ENCODE data around the gene KIF1A.
"Not testable (repeated sequence)": the region's sequence is repeated elsewhere in the genome, so short reads cannot be mapped to it uniquely, and the experiment has no call there.

KIF1A gene

DNA sequence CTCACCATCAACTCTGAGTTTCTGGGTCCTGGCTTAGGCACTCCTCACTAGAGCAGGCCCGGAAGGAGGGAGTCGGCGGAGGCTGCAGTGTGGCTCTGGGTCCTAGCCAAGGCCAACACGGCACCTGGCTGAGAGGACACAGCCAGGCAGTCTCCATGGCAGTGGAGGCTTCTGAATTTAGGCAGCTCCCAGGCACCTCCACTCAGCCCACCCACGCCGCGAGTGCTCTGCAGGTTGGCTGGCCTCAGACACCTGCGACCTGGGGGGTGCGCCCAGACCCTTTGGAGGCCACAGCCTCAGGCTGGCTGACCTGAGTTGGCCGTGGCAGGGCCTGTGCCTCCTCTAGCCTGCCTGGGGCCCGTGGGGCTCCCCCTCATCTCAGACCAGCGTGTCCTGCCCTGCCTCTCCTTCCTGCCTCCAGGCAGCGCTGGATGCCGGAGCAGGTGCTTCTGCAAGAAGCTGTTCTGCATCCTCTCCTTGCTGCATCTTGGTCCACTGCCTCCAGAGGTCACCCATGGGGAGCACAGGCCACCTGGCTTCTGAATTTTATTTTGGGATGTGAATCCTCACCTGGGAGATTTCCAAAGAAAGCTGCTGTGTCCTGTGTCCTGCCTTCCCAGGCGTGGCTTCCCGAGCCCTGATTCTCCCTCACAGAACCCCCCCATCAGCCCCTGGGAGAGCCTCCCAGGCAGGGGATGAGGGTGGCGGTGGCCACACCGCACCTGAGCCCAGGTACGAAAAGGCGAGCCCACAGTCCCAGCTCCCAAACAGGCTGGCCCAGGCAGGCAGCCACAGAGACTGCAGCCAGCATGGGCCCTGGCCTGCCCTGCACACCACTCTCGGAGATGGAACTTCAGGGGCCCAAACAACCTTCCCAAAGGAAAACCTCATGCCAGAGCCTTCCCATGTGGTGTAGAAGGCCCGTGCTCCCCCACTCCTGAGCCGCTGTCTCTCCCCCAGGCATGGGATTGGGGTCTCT, 105.0 kb downstream of the KIF1A start:
- no peak for DNase-seq

DNA sequence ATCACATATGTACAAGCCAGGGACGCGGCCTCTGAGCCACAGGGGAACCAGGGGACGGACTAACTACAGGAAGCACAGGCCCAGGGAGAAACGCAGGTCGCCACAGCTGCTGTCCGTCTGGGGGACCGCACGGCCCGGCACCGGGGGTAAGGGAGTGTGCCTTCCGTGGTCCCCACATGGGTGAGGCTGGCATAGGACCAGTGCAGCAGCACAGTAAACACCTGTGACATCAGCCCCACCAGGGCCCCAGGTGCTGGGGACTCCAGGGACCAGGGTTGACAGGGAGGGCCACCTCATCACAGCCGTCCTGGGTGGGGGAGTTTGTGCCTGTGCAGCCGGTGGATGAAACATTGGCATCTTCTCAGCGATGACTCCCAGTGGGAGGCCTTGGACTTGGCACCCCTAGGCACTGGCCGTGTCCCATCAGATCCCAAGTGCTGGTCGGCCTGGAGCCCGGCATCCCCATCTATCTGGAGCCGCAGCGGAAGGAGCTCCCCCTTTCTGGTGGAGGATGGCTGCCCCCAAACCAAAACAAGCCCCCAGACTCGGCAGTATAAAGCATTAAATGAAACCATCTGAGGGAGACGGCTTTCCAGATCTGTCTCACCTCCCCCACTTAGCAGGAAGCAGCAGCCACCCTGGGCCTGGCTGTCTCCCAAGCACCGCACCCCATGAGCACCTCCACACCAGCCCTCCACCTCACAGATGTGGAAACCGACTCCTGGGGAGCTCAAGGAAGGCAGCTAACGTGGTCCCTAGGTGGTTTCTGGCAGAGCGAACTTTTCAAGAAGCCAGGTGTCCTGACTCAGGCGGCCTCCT, 105.9 kb downstream of the KIF1A start:
- DNase-seq, result no peak

DNA sequence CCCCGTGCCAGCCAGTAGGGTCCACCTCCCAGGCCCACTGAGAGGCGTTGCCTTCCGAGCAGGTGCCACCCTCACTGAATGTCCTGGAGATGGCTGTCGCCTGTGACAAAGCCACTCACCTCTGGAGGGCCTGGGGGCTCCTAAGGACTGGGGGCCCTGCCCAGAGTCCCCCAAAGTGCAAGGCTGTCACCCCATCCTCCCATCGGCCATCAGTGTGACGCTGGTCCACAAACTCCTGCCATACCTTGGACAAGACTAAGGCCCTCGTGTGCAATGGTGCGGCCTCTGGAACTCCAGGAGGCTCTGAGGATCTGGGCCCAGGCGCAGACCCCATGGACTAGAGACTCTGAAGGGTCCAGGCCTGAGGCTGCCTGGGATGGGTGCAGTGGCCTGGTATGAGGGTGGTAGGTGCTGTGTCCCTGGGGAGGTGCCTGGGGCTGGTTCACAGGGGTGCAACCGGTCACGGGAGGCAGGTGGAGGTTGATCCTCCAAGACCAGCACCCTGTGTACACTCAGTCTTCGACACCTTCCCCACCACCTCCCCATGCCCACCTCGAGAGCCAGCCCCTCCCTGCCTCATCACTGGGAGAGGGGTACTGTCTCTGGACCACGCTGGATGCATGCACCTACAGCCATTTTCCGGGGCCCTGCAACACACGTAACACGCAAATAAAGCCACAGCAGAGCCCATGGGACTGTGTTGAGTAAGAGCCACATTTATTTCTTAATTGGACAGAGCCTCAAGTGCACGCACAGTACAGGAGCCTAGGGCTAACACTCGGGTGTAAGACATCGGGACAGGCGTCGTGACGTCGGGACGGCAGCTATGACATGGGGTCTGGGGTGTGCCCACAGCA, 106.7 kb downstream of the KIF1A start:
- DNase-seq, result no peak

- DNase-seq, result no peak
Observed at GRCh38 chr2:240712121-240712520, 107.9 kb downstream of the KIF1A start.

DNA sequence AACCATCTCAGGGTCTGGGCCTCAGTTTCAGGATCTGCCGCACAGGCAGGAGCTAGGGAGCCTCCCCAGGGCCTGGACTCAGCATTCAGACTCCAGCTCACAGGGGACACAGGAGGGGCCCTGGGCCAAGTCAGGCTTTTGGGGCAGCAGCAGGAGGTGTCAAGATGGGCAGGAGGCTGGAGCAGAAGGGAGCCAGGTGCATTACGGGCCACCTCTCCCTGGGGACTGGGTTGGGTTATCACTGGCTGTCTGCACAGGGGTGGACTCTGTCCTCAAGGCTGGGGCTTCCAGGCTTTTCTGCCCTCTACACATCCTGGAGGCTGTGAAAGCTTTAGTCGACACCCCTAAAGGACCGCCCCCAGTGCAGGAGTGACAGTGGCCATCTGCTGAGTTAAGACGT, 108.3 kb downstream of the KIF1A start:
- DNase-seq, result no peak

DNA sequence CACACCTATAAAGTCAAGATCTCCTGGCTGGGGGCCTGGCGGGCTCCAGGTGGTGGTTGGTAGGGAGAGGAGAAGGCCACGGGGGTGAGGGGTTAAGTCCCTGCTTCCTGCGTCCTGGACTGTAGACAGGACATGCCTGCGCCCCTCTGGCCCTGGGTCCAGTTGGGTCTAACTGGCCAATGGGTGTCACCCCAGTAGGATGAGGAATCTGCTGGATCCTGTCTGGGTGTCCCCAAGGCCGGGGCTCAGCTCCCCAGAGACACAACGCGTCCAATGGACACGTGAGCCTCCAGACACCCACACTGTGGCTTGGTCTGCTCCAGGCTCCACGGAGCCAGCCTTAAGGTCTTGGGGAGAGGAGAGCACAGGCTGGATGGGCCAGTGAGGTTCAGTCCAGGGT, 108.7 kb downstream of the KIF1A start:
- DNase-seq, result no peak

DNA sequence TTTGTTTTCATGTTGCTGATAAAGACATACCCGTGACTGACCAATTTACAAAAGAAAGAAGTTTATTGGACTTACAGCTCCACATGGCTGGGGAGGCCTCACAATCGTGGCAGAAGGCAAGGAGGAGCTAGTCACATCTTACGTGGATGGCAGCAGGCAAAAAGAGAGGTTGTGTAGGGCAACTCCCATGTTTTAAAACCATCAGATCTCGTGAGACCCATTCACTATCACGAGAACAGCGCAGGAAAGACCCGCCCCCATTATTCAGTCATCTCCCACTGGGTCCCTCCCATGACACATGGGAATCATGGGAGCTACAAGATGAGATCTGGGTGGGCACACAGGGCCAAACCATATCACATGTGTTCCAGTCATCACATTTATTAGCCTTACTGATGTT, 111.6 kb downstream of the KIF1A start:
- no peak for DNase-seq

DNA sequence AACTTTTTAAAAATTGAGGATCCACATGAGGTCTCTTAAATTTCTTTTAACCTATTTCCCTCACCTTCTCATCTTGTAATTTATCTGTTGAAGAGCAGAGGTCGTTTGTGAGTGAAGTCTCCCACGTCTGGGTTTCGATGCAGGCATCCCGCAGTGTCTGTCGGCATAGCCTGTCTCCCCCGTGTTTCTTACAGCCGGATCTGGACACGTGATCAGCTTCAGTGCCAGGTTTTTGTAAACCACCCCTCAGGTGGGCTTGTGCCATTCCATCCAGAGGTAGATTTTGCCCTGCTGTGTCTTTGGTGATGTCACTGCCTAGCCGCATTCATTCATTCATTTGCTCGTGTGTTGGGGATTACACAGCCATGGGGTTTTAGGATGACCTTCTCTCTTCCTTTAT, 112.2 kb downstream of the KIF1A start:
- no peak for DNase-seq

DNA sequence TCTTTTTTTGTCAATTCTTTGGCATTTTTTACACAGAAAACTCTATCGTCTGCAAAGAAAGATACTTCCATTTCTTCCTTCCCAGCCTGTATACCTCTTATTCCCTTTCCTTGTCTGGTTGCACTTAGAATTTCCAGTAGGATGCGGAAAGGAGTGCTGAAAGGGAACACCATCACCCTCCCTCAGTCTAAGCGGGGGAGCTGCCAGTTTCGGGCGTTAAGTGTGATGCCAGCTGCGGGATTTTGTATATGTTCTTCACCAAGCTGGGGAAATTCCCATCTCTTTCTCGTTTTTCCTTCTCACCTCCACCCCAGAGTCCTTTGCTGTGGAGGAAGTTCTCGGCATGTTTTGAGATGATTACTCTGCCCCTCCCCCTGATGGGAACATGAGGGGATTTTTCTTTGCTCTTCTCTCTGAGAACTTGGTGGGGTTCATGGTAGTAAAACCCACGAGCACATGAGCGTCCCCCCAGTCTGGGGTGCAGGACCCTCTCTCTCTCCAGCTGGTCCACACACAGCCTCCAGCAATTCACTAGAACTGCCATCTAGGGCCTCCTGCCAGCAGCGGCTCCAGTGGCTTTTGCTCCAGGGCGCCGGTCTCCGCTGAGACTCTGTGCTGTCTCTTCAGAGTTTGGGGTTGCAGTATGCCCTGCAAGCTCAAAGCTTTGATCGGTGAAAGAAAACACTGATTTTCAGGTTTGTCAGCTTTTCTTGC, 112.8 kb downstream of the KIF1A start:
- no peak for DNase-seq

GRCh38 chr2:240705204-240705791, 114.7 kb downstream of the KIF1A start:
- DNase-seq, result peak; percentile 32

- DNase-seq, result peak; percentile 42
Observed at GRCh38 chr2:240704651-240705050, 115.4 kb downstream of the KIF1A start.

DNA sequence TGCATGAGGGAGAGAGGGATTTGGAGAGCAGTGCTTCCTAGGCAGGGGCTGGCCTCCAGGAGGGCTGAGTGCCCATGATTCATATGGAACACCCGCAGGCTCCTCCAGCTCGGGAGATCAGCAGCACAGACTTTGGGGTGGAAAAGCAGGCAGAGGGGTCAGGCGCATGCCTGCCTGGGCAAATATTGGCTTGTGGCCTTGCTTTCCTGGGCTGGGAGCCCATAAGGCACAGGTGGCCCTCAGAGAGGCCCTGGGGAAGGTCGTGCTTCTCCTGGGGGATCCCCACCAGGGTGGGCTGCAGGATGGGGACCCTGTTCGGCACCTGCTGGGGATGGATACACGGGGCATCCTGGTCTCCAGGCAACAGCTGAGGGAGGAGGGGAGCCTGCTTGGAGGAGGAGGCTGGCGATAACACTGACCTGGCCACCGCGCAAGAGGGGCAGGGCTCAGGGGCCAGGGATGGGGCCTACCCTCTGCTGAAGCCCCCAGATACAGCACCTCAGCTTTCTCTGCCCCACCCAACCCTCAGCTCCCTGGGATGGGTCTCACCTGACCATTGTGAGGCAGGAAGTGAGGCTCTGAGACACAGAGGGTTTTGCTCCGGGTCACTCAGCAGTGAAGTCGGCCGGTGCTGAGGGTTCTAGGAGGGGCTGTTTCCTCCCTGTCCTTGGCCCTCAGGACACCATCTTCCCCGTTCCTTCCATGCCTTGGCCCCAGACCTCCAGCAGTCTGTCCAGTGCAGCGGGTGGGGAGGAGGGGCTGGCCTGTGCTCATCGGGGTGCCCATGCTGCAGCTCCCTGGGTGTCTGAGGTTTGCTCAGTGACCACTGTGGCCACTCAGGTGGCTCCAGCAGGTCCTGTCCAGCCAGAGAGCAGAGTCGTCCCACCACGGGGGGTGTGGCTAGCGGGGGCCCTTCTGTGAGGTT, 116.3 kb downstream of the KIF1A start:
- DNase-seq, result no peak

GRCh38 chr2:240702640-240703011, 117.4 kb downstream of the KIF1A start:
- DNase-seq, result no peak

DNA sequence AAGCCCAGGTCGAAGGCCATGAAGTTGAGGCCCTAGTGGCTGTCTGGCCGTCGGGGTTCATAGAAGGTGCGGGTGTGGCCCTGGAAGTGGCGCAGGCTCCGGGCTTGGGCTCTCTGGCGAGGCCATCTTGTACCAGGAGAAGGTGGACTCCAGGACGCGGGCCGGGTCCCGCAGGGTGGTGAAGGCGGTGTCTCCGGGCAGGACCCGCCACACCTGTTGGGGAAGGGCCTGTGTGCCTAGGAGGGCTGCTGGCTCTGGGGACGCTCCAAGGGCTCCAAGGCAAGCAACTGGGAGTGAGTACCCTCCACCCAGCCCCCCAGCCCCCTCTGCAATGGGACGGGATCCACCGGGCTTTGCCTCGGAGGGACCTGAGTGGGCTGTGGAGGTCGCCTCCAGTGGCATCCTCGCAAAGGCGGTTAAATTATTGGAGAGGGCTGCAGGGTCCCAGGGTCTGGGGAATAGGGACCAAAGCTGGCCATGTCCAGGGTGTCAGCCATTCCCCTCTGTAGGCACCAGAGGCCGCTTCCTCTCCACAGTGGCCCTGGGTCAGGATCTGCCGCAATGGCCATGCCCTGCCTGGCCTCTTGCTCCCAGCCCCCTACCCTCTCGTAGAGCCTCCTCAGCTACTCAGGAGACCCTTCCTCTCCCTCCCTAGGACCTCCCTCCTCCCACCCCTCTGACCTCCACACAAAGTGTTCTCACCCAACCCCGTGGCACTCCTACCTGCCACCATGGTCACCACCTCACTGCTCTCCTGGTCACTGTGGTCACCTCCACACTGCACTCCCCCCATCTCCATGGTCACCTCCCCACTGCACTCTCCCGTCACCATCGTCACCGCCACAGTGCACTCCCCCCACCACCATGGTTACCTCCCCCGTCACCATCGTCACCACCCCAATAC, 118.0 kb downstream of the KIF1A start:
- DNase-seq, result no peak

DNA sequence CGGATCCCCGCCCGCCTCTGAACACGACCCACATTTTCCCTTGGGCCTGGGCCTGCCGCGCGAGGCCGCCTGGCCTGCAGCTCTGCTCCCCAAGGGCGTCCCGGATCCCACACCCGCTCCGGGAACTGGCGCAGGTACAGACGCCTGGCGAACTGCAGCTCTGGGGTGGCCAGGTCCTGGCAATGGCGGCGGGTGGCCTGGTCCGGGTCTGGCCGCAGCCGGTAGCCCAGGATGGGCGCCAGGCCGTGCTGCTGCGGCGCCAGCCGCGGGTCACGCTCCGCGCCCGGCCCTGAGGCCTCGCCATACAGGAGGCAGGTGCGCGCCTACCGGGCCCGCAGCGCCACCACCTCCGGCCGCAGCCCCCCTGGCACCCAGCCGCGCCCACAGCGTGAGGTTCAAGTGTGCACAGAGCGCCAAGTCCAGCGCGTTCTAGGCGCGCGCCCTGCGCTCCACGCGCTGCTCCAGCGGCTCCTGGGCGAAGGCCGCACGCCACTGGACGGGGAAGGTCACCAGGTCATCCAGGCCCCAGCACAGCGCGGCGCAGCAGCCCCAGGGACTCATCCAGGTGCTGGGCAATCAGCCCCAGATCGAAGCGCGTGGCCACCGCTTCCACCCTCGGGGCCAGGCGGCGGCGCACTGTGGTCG, 118.8 kb downstream of the KIF1A start:
- DNase-seq, result no peak

DNA sequence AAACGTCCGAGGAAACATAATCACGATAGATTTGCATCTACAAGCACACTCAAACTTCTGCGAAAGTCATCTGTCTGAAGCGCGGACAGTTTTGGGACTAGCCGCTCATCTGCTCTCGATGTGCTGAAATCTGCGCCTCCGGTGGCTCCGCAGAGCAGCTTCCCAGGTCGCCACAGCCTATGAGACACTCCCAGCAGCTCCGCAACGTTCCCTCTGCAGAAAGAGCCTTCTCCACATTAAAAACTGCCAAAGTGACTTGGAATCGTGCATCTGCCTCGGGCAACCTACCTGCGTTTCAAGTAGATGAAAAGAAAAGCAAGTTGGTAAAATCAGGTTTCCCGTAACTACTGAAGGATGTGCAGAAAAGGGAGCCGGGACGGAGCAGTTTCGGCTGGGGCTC, 119.4 kb downstream of the KIF1A start:
- DNase-seq, result not testable (repeated sequence)

- DNase-seq, result not testable (repeated sequence)
Observed at GRCh38 chr2:240699835-240700234, 120.2 kb downstream of the KIF1A start.

DNA sequence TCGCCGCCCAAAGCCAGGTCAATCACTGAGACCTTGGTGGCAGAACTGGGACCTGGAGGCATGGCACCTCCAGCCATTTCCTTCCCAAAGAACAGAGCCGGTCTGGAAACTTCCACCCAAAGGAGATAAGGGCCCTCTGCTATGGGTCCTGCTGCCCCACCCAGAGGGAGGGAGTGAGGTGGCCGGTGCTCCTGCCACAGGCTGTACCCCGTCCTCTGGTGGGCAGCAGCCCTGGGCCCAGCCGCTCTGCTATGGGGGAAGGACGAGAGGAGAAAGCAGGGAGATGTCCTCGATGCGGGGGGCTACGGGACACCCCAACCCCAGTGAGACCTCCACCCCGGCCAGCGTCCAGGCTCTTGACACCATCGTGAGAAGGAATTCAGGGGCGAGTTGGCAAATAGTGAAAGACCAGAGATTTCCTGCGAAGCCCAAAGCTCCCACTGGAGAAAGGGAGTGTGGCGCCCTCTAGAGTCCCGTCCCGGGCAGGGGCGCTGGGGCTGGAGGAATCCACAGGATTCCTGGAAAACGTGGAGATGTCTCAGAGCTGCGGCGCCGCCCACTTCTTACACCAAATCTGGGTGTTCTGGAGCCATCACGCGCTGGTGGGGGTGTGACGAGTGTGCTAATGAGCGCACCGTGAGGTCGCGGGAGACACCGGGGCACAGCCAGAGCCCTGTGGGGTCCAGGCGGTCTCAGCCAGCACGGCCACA, 121.0 kb downstream of the KIF1A start:
- DNase-seq, result not testable (repeated sequence)

Measured in CD4-positive, alpha-beta T cell treated with Interleukin-17A for 4 hours (primary cell).